WTC11 (cell line): ENCODE measurements around the gene BMP7. TPM values are rescaled to one million over a fixed set of nuclear protein-coding genes. Genes with fewer than 3 reads are reported as not detected.

Experiments used
- ATAC-seq: fragments of 200-7000 bp; cut with Tn5 transposase; 2 replicates; pipeline ENCODE4 v1.10.0; 2021; ENCODE audit warnings: mild to moderate bottlenecking, moderate library complexity
- CTCF ChIA-PET: fragments of 300-600 bp; sonication (Branson Sonifier 250); formaldehyde crosslinking; loops from one replicate; lab custom pipeline; 2021; ENCODE audit warnings: antibody characterized with exemption; lab: Charles Lee
- POLR2A ChIA-PET: fragments of 350-600 bp; sonication (Branson Sonifier 250); formaldehyde crosslinking; loops from one replicate; lab custom pipeline; 2021; ENCODE audit warnings: antibody characterized with exemption; lab: Charles Lee
- DNase-seq: peaks from one replicate; pipeline ENCODE4 v3.0.0; 2021; ENCODE audit warnings: low spot score
- H3K27ac Mint-ChIP-seq: 2 replicates; pipeline ENCODE4 v1.8.0; 2021; ENCODE audit warnings: mixed read lengths
- H3K27me3 Mint-ChIP-seq: 2 replicates; pipeline ENCODE4 v1.8.0; 2021; ENCODE audit warnings: low read depth, mild to moderate bottlenecking, moderate library complexity, mixed read lengths
- H3K36me3 Mint-ChIP-seq: 2 replicates; pipeline ENCODE4 v1.8.0; 2021; ENCODE audit warnings: mixed read lengths
- H3K4me1 Mint-ChIP-seq: 2 replicates; pipeline ENCODE4 v1.8.0; 2022; ENCODE audit warnings: mixed read lengths
- H3K4me3 Mint-ChIP-seq: 2 replicates; pipeline ENCODE4 v1.8.0; 2021; ENCODE audit warnings: mild to moderate bottlenecking, moderate library complexity, mixed read lengths
- H3K9me3 Mint-ChIP-seq: 2 replicates; pipeline ENCODE4 v1.8.0; 2021; ENCODE audit warnings: mixed read lengths
- ATF2 ChIP-seq: sonication (generic); formaldehyde crosslinking; IDR thresholded peaks from 2 replicates; pipeline ENCODE4 v1.8.1; 2022; ENCODE audit warnings: low read depth, missing genetic modification reagents, borderline replicate concordance
- ATF6 ChIP-seq: sonication (generic); formaldehyde crosslinking; IDR thresholded peaks from 2 replicates; pipeline ENCODE4 v1.8.1; 2023; ENCODE audit warnings: mild to moderate bottlenecking, missing genetic modification reagents
- CREM ChIP-seq: sonication (generic); formaldehyde crosslinking; IDR thresholded peaks from 2 replicates; pipeline ENCODE4 v1.8.1; 2022; ENCODE audit warnings: mild to moderate bottlenecking, missing genetic modification reagents, moderate library complexity
- EMX1 ChIP-seq: fragments of 250-450 bp; sonication (Bioruptor Pico); IDR thresholded peaks from 2 replicates; pipeline ENCODE4 v1.8.0; 2021; ENCODE audit warnings: mild to moderate bottlenecking
- ESRRA ChIP-seq: sonication (generic); formaldehyde crosslinking; IDR thresholded peaks from 2 replicates; pipeline ENCODE4 v1.8.1; 2022; ENCODE audit warnings: mild to moderate bottlenecking, missing genetic modification reagents, borderline replicate concordance
- FOXK1 ChIP-seq: sonication (generic); formaldehyde crosslinking; IDR thresholded peaks from 2 replicates; pipeline ENCODE4 v1.8.0; 2022; ENCODE audit warnings: mild to moderate bottlenecking, moderate library complexity, missing genetic modification reagents
- GTF2I ChIP-seq: fragments of 250-450 bp; sonication (Bioruptor Pico); conservative IDR thresholded peaks from 2 replicates; pipeline ENCODE4 v1.4.0; 2021; ENCODE audit warnings: mild to moderate bottlenecking
- JAZF1 ChIP-seq: fragments of 250-450 bp; sonication (Bioruptor Pico); IDR thresholded peaks from 2 replicates; pipeline ENCODE4 v1.9.0; 2021; ENCODE audit warnings: moderate library complexity, mild to moderate bottlenecking, inconsistent platforms
- MXD4 ChIP-seq: fragments of 250-450 bp; sonication (Bioruptor Pico); IDR thresholded peaks from 2 replicates; pipeline ENCODE4 v1.8.0; 2021; ENCODE audit warnings: mild to moderate bottlenecking, moderate library complexity, borderline replicate concordance
- MYBL2 ChIP-seq: sonication (generic); formaldehyde crosslinking; IDR thresholded peaks from 2 replicates; pipeline ENCODE4 v1.8.1; 2023; ENCODE audit warnings: mild to moderate bottlenecking, moderate library complexity, missing genetic modification reagents
- NFYB ChIP-seq: sonication (generic); formaldehyde crosslinking; conservative IDR thresholded peaks from 2 replicates; pipeline ENCODE4 v1.8.0; 2022; ENCODE audit warnings: low read depth, missing genetic modification reagents
- SOX15 ChIP-seq: fragments of 250-450 bp; sonication (Bioruptor Pico); IDR thresholded peaks from 2 replicates; pipeline ENCODE4 v1.9.0; 2021; ENCODE audit warnings: mild to moderate bottlenecking
- TP53 ChIP-seq: sonication (generic); formaldehyde crosslinking; IDR thresholded peaks from 2 replicates; pipeline ENCODE4 v1.8.1; 2023; ENCODE audit warnings: mild to moderate bottlenecking, missing genetic modification reagents
- USF2 ChIP-seq: sonication (generic); formaldehyde crosslinking; IDR thresholded peaks from 2 replicates; pipeline ENCODE4 v1.8.1; 2023; ENCODE audit warnings: mild to moderate bottlenecking, missing genetic modification reagents, moderate library complexity
- ZBTB21 ChIP-seq: sonication (generic); formaldehyde crosslinking; IDR thresholded peaks from 2 replicates; pipeline ENCODE4 v1.8.1; 2023; ENCODE audit warnings: mild to moderate bottlenecking, missing genetic modification reagents, borderline replicate concordance
- ZNF219 ChIP-seq: sonication (generic); formaldehyde crosslinking; IDR thresholded peaks from 2 replicates; pipeline ENCODE4 v1.8.0; 2023; ENCODE audit warnings: missing genetic modification reagents, mild to moderate bottlenecking, borderline replicate concordance
- total RNA-seq: library from RNA; stranded (reverse); gene quantifications from 3 replicates; pipeline ENCODE4 v1.2.3, GENCODE V29; 2021
- TF ChIP-seq, protein P1 (sequence below): sonication (generic); formaldehyde crosslinking; IDR thresholded peaks from 2 replicates; pipeline ENCODE4 v1.8.0; 2022; ENCODE audit warnings: mild to moderate bottlenecking, missing genetic modification reagents
- TF ChIP-seq, protein P2 (sequence below): sonication (generic); formaldehyde crosslinking; IDR thresholded peaks from 2 replicates; pipeline ENCODE4 v1.8.0; 2022; ENCODE audit warnings: mild to moderate bottlenecking, missing genetic modification reagents

The BMP7 gene
- total RNA-seq, 1 experiment from 2014 or later, result 40.7 TPM

DNA sequence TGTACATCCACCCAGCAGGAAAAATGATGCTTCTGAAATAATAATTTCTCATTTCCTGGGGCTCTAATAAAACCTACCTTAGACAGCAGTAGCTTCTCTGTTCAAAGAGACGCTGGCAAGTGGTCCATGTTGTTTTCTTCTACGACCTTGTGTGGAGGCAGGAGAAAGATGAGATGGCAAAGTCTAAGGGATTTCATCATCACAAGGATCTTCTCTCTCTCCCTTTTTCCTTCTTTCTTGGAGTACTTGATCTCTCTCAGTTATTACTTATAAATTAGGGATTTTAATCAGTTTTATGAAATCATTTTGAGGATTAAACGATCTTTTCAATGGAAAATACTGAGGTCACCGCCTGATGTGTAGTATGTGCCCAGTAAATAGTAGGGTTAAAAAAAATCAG, 147.5 kb downstream of the BMP7 start:
- ChIA-PET CTCF (interaction anchor here (1.0 to 1.9 kb wide), 5 partner anchors 9 to 213 kb away, joined by 3 to 5 read pairs (median 4); partner anchors contain the start of gene SPO11), POLR2A (no interaction called here)
- Mint-ChIP-seq H3K27me3 (peaks cover 7% of the 10 kb centered on the region; the same call in 1 of the 2 replicates), H3K4me1 (peaks cover 7% of the 10 kb centered on the region; the same call in 1 of the 2 replicates), H3K27ac (no peak overlapping the region), H3K4me3 (no peak overlapping the region), H3K9me3 (peaks cover 9% of the 10 kb centered on the region), H3K36me3 (no peaks in the 10 kb centered on the region)
- ATAC-seq (no peak), DNase-seq (no peak)
- TF ChIP-seq MYBL2 (CRISPR knock-in tag), result no peak
- TF ChIP-seq EMX1 (CRISPR knock-in tag), result no peak
- TF ChIP-seq FOXK1, result no peak
- no peak for TF ChIP-seq ESRRA (CRISPR knock-in tag)
- no peak for TF ChIP-seq CREM (CRISPR knock-in tag)
- no peak for TF ChIP-seq ZBTB21 (CRISPR knock-in tag)
- no peak for TF ChIP-seq SOX15
- no peak for TF ChIP-seq ATF6 (CRISPR knock-in tag)
- TF ChIP-seq ZNF219 (CRISPR knock-in tag), result no peak
- TF ChIP-seq, protein P1, sequence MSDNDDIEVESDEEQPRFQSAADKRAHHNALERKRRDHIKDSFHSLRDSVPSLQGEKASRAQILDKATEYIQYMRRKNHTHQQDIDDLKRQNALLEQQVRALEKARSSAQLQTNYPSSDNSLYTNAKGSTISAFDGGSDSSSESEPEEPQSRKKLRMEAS (CRISPR knock-in tag), result no peak
- no peak for TF ChIP-seq NFYB
- TF ChIP-seq USF2 (CRISPR knock-in tag), result no peak
- TF ChIP-seq TP53, result no peak
- TF ChIP-seq JAZF1 (CRISPR knock-in tag), result no peak
- TF ChIP-seq MXD4 (CRISPR knock-in tag), result no peak
- TF ChIP-seq, protein P2, sequence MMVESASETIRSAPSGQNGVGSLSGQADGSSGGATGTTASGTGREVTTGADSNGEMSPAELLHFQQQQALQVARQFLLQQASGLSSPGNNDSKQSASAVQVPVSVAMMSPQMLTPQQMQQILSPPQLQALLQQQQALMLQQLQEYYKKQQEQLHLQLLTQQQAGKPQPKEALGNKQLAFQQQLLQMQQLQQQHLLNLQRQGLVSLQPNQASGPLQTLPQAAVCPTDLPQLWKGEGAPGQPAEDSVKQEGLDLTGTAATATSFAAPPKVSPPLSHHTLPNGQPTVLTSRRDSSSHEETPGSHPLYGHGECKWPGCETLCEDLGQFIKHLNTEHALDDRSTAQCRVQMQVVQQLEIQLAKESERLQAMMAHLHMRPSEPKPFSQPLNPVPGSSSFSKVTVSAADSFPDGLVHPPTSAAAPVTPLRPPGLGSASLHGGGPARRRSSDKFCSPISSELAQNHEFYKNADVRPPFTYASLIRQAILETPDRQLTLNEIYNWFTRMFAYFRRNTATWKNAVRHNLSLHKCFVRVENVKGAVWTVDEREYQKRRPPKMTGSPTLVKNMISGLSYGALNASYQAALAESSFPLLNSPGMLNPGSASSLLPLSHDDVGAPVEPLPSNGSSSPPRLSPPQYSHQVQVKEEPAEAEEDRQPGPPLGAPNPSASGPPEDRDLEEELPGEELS (CRISPR knock-in tag), result no peak
- TF ChIP-seq ATF2 (CRISPR knock-in tag), result no peak
- no peak for TF ChIP-seq GTF2I (CRISPR knock-in tag)

Other genes with a start within 250 kb of the BMP7 start
- gene SPO11, start 63.2 kb upstream of the BMP7 start, total RNA-seq, result not detected in 3 replicates
- gene RAE1, start 84.6 kb upstream of the BMP7 start, total RNA-seq, result 31.3 to 33.4 TPM (median 31.4 TPM) in 3 replicates
- gene RBM38, start 124.8 kb upstream of the BMP7 start, total RNA-seq, result 60.5 to 69.0 TPM (median 61.1 TPM) in 3 replicates